DND-41 (cell line): ENCODE measurements around the gene TOMM7.

Experiments used
- EZH2 ChIP-seq: IDR thresholded peaks from 3 replicates; pipeline ENCODE4 v1.6.1; 2012; ENCODE audit warnings: borderline replicate concordance, low read depth, mild to moderate bottlenecking, moderate library complexity, low read length, inconsistent platforms; ENCODE audit not compliant: severe bottlenecking
- TF ChIP-seq, protein P1 (sequence below): IDR thresholded peaks from 2 replicates; pipeline ENCODE4 v1.5.1; 2012; ENCODE audit warnings: borderline replicate concordance, low read length, moderate library complexity, mild to moderate bottlenecking; ENCODE audit not compliant: poor library complexity, severe bottlenecking; ENCODE audit errors: extremely low read depth

- TF ChIP-seq, protein P1, sequence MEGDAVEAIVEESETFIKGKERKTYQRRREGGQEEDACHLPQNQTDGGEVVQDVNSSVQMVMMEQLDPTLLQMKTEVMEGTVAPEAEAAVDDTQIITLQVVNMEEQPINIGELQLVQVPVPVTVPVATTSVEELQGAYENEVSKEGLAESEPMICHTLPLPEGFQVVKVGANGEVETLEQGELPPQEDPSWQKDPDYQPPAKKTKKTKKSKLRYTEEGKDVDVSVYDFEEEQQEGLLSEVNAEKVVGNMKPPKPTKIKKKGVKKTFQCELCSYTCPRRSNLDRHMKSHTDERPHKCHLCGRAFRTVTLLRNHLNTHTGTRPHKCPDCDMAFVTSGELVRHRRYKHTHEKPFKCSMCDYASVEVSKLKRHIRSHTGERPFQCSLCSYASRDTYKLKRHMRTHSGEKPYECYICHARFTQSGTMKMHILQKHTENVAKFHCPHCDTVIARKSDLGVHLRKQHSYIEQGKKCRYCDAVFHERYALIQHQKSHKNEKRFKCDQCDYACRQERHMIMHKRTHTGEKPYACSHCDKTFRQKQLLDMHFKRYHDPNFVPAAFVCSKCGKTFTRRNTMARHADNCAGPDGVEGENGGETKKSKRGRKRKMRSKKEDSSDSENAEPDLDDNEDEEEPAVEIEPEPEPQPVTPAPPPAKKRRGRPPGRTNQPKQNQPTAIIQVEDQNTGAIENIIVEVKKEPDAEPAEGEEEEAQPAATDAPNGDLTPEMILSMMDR: no peak
- no peak for TF ChIP-seq EZH2
These were observed 10.6 kb upstream of the TOMM7 start for GRCh38 chr7:22833113-22833855.
